Fibroblast of the conjunctiva (primary cell): Measurements from ENCODE around the gene TFAP2B.

Source experiments
- DNase-seq: peaks from one replicate; pipeline ENCODE4 v3.0.0-alpha.2; 2010; ENCODE audit warnings: low read depth

Gene TFAP2B

GRCh38 chr6:50825375-50826036, 6.8 kb downstream of the TFAP2B start:
- DNase-seq, result no peak

GRCh38 chr6:50826037-50826761, 7.5 kb downstream of the TFAP2B start:
- DNase-seq, result no peak

DNA sequence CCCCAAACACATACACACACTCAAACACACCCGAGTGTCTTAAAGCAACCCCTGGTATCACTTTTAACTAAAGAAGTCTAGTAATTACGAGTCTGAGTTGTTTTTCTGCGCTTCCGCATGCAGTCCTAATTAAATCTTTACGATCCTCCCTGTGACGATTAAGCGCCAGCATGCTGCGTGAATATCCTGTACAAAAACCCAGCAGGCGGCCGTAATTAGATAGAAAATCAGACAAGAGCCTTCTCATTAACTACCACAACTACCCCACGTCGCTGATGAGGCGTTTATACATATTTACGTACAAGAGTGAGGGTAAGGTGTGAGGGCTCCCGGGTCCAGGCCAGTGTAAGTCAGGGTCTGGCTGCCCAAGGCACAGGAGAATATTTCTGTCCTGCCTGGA, 8.1 kb downstream of the TFAP2B start:
- DNase-seq, result no peak

- DNase-seq, result no peak
Observed at GRCh38 chr6:50829049-50829448, 10.4 kb downstream of the TFAP2B start.

DNA sequence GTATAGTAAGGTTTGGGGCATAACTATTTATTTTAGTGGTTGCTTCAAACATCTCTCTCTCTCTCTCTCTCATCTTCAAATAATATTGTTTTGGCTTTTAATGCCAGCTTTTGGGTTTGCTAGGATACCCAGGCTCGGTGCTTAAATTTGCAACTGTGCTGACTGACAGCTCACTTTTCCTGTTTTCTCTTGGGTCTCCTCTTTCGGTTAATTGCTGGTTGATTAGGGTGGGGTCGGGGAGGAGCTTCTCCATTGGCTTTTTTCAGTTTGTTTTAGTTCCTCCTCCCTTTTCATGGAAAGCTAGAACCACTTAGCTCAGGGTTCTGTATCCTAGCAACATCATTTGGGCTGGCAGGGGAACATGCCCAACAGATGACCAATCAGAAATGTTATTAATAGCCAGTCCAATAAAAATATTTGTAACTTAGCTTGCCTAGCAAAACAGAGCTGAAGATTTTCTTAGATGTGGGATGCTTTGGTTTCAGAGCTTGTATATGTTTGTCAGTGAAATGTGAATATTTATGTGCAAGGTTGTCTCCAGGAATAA, 11.3 kb downstream of the TFAP2B start:
- DNase-seq, result peak; percentile 77

DNA sequence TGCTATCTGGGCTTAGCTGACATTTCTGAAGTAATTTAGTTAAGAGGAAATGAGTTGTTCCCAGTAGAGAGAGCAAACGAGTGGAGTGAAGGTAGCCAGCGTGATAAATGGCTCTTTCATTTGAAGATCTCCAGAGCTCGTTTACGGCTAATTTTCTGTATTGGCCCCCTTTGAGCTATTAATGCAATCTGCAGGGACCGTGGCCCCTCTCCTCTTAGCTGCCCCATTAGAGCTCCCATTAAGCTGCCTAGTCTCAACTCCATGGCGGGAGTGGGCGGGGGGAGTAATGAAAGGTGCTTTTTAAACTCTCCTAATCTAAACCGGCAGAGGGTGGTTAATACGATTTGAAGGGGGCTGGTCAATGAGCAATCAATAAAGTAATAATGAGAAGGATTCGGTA, 12.5 kb downstream of the TFAP2B start:
- DNase-seq, result no peak

DNA sequence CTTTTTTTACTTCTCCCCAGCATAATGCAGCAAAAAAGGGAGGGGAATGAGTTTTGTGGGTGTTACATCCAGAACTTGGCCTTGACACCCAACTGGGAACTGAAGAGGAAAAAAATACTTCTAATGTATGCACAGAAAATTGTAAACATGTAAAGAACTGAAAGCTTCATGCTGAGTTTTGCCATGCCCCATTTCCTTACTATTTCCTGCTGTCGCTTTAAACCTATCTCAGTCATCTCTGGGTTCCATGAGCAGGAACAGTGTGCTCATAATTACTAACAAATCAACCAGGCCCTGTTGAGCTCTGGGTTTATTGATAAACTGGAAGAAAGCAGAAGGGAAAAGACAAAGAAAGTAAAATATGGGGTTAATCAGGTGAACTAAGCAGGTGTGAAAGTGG, 14.2 kb downstream of the TFAP2B start:
- no peak for DNase-seq

GRCh38 chr6:50834929-50835410, 16.3 kb downstream of the TFAP2B start:
- DNase-seq, result no peak

- no peak for DNase-seq
Observed at GRCh38 chr6:50836231-50836630, 17.6 kb downstream of the TFAP2B start.

- no peak for DNase-seq
Observed at GRCh38 chr6:50837589-50838445, 19.1 kb downstream of the TFAP2B start.

GRCh38 chr6:50840112-50840810, 21.6 kb downstream of the TFAP2B start:
- DNase-seq, result no peak

GRCh38 chr6:50840811-50841192, 22.1 kb downstream of the TFAP2B start:
- no peak for DNase-seq

- no peak for DNase-seq
Observed at GRCh38 chr6:50842446-50842845, 23.8 kb downstream of the TFAP2B start.

DNA sequence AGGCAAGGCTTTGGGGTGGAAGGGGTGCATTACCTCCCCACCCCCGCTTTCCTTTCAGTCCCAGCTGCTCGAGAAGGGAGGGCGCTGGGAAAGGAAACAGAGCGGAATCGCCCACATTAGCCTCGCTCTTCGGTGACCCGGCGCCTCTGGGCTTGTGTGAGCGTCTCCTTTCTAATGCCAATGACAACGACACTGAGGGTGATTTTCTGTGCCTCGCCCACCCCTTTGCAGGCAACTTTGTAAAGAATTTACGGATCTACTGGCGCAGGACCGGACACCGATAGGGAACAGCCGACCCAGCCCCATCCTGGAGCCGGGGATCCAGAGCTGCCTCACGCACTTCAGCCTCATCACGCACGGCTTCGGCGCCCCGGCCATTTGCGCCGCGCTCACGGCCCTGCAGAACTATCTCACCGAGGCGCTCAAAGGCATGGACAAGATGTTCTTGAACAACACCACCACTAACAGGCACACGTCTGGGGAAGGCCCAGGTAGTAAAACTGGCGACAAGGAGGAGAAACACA, 24.3 kb downstream of the TFAP2B start:
- DNase-seq, result no peak

- no peak for DNase-seq
Observed at GRCh38 chr6:50843842-50844241, 25.2 kb downstream of the TFAP2B start.

DNA sequence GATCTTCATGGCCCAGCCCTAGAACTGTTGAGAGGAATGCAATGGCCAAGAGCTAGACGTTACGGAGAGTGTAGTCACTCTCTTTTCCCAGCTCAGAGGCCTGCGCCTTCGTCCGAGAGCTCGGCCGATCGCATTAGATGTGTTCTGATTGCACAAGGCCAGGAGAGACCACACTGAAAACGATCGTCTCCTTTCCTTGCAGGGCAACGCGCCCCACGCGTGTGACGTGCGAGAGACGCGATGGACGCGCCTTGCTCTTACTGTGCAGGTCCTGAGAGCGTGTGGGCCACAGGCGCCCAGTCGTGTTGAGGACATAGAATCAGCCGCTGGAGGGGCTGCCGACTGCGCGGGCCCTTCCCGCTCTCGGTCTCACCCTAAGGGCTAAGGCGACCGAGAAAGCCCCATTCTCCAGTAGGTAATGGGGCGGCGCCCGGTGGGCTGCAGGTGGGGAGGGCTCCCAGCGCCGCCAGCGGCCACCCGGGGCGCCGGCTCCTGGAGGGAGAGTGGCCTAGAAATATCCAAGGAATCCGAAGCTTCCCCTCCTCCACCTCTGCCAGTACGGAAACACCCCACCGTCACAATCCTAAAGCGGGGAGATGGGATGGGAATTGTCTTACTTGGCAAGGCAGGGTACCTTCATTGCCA, 26.9 kb downstream of the TFAP2B start:
- no peak for DNase-seq

DNA sequence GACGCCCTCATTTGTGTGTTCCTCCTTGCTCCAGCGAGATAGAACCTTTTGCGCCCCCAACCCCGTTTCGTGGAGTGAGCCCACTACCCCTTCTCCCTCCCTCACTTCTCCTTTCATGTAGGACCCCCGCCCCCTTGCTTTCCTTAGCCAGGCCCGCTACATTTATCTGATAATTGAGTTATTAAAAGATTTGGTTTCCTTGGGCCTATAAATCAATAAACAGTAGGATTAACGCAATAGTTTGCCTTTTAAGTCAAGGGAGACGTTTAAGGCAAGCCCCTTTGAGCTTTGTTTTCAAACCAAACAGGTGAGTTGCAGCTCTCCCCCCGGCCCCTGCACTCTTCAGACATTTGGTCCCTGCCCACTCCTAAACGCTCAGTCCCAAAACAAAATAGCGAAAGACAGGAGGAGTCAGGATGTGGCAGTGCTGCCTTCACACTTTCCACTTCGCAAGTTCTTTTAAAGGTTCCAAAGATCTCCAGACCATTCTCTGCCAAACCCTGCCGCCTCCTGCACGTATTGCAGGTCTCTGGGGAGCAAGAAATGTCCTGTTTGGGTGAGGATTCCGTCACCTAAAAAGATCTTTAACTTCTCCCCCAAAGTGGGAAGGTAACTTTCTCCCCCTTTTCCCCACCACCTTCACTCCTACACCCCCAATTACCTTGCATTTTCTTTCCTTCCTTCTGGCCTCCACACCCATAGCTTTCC, 27.6 kb downstream of the TFAP2B start:
- DNase-seq, result no peak

DNA sequence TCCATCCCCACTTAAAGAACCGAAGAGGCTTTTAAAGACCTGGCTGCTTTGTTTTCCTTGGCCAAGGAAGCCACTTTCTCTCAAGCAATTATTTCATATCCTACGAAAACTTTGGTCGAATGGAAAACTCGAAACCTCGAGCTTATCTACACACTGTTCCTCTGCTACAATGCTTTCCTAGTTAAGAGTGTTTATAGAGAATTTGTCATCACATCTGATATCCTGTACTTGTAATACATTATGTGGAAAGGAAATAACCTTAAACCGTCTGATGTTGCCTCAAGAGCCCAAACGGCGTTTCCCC, 28.1 kb downstream of the TFAP2B start:
- no peak for DNase-seq

GRCh38 chr6:50847890-50848594, 29.4 kb downstream of the TFAP2B start:
- DNase-seq, result no peak
